ENCODE measurements around the gene FAM162A.

DNA sequence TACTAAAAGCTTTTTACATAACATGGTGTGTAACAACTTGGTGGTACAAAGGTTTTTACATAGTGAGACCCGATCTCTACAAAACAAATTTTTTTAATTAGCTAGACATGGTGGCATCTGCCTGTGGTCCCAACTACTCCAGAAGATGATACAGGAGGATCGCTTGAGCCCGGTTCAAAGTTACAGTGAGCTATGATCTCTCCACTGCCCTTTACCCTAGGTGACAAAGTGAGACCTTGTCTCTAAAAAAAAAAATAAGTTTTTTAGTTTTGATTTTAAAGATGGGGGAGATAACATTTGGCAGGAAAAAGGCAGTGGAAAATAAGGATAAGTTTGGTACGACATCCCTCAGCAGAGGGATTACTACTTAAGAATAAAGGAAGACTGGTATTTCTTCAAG lies 5.9 kb downstream of the FAM162A start:
- TF ChIP-seq, protein P1, sequence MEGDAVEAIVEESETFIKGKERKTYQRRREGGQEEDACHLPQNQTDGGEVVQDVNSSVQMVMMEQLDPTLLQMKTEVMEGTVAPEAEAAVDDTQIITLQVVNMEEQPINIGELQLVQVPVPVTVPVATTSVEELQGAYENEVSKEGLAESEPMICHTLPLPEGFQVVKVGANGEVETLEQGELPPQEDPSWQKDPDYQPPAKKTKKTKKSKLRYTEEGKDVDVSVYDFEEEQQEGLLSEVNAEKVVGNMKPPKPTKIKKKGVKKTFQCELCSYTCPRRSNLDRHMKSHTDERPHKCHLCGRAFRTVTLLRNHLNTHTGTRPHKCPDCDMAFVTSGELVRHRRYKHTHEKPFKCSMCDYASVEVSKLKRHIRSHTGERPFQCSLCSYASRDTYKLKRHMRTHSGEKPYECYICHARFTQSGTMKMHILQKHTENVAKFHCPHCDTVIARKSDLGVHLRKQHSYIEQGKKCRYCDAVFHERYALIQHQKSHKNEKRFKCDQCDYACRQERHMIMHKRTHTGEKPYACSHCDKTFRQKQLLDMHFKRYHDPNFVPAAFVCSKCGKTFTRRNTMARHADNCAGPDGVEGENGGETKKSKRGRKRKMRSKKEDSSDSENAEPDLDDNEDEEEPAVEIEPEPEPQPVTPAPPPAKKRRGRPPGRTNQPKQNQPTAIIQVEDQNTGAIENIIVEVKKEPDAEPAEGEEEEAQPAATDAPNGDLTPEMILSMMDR (IDR thresholded peaks at IDR 0.05): no peak
- TF ChIP-seq ZFX (IDR thresholded peaks at IDR 0.05; ENCODE audit: borderline replicate concordance): no peak
